ENCODE results near the gene EFTUD2. TPM values are rescaled to one million over a fixed set of nuclear protein-coding genes. Genes with fewer than 3 reads are reported as not detected.
"Not testable (repeated sequence)": the region's sequence is repeated elsewhere in the genome, so short reads cannot be mapped to it uniquely, and the experiment has no call there.

EFTUD2 gene
- total RNA-seq, 6 experiments from 2014 or later, result 29.9 to 42.4 (median 35.1) TPM

GRCh38 chr17:44820631-44821212 is 78.5 kb downstream of the EFTUD2 start:
- TF ChIP-seq CTCF (IDR thresholded peaks at IDR 0.05) (no peak), POLR2A (IDR thresholded peaks at IDR 0.05) (no peak)
- Histone ChIP-seq H3K4me3 (no peak overlapping the region), H3K27me3 (no peaks in the 10 kb centered on the region), H3K4me1 (no peaks in the 10 kb centered on the region), H3K36me3 (no peaks in the 10 kb centered on the region), H3K9me3 (no peaks in the 10 kb centered on the region), H3K27ac (no peak overlapping the region)
- ATAC-seq (no peak), DNase-seq (no peak)
- 50% methylated on average over 7 of the region's 7 CpGs for WGBS (ENCODE audit: insufficient coverage, low coverage, low lambda C conversion rate, missing lambda C conversion rate)
- intact Hi-C loops (cut with DNase I), result no loop called here

GRCh38 chr17:44818508-44818907 is 80.7 kb downstream of the EFTUD2 start:
- intact Hi-C loops (cut with DNase I); H3K27me3 ChIP-seq; H3K4me1 ChIP-seq; H3K36me3 ChIP-seq; DNase-seq; H3K9me3 ChIP-seq; H3K4me3 ChIP-seq; ATAC-seq; H3K27ac ChIP-seq: not testable (repeated sequence)
- 81% methylated on average over 3 of the region's 6 CpGs for WGBS (ENCODE audit: insufficient coverage, low coverage, low lambda C conversion rate, missing lambda C conversion rate)

GRCh38 chr17:44812263-44812662 is 87.0 kb downstream of the EFTUD2 start:
- no peaks in the 10 kb centered on the region for H3K36me3 ChIP-seq
- 87% methylated on average over 4 of the region's 4 CpGs for WGBS (ENCODE audit: insufficient coverage, low coverage, low lambda C conversion rate, missing lambda C conversion rate)
- DNase-seq, result no peak
- no peaks in the 10 kb centered on the region for H3K27me3 ChIP-seq
- H3K9me3 ChIP-seq, result no peaks in the 10 kb centered on the region
- H3K27ac ChIP-seq, result no peak overlapping the region
- TF ChIP-seq CTCF (IDR thresholded peaks at IDR 0.05), result no peak
- no peak for TF ChIP-seq POLR2A (IDR thresholded peaks at IDR 0.05)
- H3K4me1 ChIP-seq, result no peaks in the 10 kb centered on the region
- no peak for ATAC-seq
- intact Hi-C loops (cut with DNase I), result no loop called here
- H3K4me3 ChIP-seq, result no peak overlapping the region

GRCh38 chr17:44808656-44809388 is 90.4 kb downstream of the EFTUD2 start:
- ATAC-seq; H3K27ac ChIP-seq; H3K4me3 ChIP-seq; H3K36me3 ChIP-seq; DNase-seq; intact Hi-C loops (cut with DNase I); H3K9me3 ChIP-seq; H3K27me3 ChIP-seq; H3K4me1 ChIP-seq: not testable (repeated sequence)
- WGBS (ENCODE audit: insufficient coverage, low coverage, low lambda C conversion rate, missing lambda C conversion rate), result 87% methylated on average over 9 of the region's 9 CpGs

- no peaks in the 10 kb centered on the region for H3K36me3 ChIP-seq
- H3K27me3 ChIP-seq, result no peaks in the 10 kb centered on the region
- TF ChIP-seq CTCF (IDR thresholded peaks at IDR 0.05) (no peak), POLR2A (IDR thresholded peaks at IDR 0.05) (no peak)
- no peaks in the 10 kb centered on the region for H3K9me3 ChIP-seq
- no peaks in the 10 kb centered on the region for H3K4me1 ChIP-seq
- DNase-seq (no peak), ATAC-seq (no peak)
- no peak overlapping the region for H3K27ac ChIP-seq
- H3K4me3 ChIP-seq, result no peak overlapping the region
- 66% methylated on average over 2 of the region's 4 CpGs for WGBS (ENCODE audit: insufficient coverage, low coverage, low lambda C conversion rate, missing lambda C conversion rate)
- intact Hi-C loops (cut with DNase I), result no loop called here
Observed at GRCh38 chr17:44808156-44808555, 91.1 kb downstream of the EFTUD2 start.
